NB4 (cell line): ENCODE results near the gene COX6A2.
"Not testable (repeated sequence)": the region's sequence is repeated elsewhere in the genome, so short reads cannot be mapped to it uniquely, and the experiment has no call there.

Experiments used
- DNase-seq: peaks from one replicate; pipeline ENCODE4 v3.0.0; 2010; ENCODE audit warnings: low read depth
- H3K4me3 ChIP-seq: one replicate; pipeline ENCODE4 v1.5.1; 2011; ENCODE audit warnings: mild to moderate bottlenecking, low read depth, low read length, moderate library complexity
- CTCF ChIP-seq: IDR thresholded peaks from one replicate; pipeline ENCODE4 v1.5.1; 2012; ENCODE audit warnings: low read depth, low read length
- MAX ChIP-seq: IDR thresholded peaks from 2 replicates; pipeline ENCODE4 v1.6.1; 2011; ENCODE audit warnings: low read depth, low read length
- MYC ChIP-seq: IDR thresholded peaks from 2 replicates; pipeline ENCODE4 v1.6.1; 2011; ENCODE audit warnings: low read depth, low read length
- POLR2A ChIP-seq: IDR thresholded peaks from 2 replicates; pipeline ENCODE4 v1.6.1; 2011; ENCODE audit warnings: mild to moderate bottlenecking; ENCODE audit not compliant: insufficient read length; ENCODE audit errors: extremely low read depth

COX6A2 gene

GRCh38 chr16:31440516-31441184, 12.5 kb upstream of the COX6A2 start:
- DNase-seq: no peak
- H3K4me3 ChIP-seq: no peak overlapping the region
- TF ChIP-seq POLR2A: no peak
- TF ChIP-seq CTCF: no peak
- no peak for TF ChIP-seq MAX
- no peak for TF ChIP-seq MYC

GRCh38 chr16:31439519-31439918, 11.4 kb upstream of the COX6A2 start:
- TF ChIP-seq MYC: no peak
- no peak for TF ChIP-seq MAX
- TF ChIP-seq CTCF: no peak
- no peak for TF ChIP-seq POLR2A
- H3K4me3 ChIP-seq: no peak overlapping the region
- DNase-seq: no peak

GRCh38 chr16:31439023-31439422, 10.9 kb upstream of the COX6A2 start:
- H3K4me3 ChIP-seq, DNase-seq: not testable (repeated sequence)

GRCh38 chr16:31438414-31438813, 10.3 kb upstream of the COX6A2 start:
- H3K4me3 ChIP-seq: no peak overlapping the region
- DNase-seq: no peak
- no peak for TF ChIP-seq CTCF
- no peak for TF ChIP-seq MAX
- no peak for TF ChIP-seq POLR2A
- TF ChIP-seq MYC: no peak

- TF ChIP-seq MYC (no peak), POLR2A (no peak), CTCF (no peak), MAX (no peak)
- H3K4me3 ChIP-seq: no peak overlapping the region
- DNase-seq: no peak
Measured at GRCh38 chr16:31436221-31437045, 8.3 kb upstream of the COX6A2 start.

GRCh38 chr16:31435341-31436220, 7.4 kb upstream of the COX6A2 start:
- no peak overlapping the region for H3K4me3 ChIP-seq
- TF ChIP-seq CTCF (no peak), MYC (no peak), POLR2A (no peak), MAX (no peak)
- no peak for DNase-seq
